Measurements from ENCODE around the gene ERC2.

ERC2 gene

GRCh38 chr3:55598224-55598623 is 870.0 kb downstream of the ERC2 start:
- no peak for DNase-seq

DNA sequence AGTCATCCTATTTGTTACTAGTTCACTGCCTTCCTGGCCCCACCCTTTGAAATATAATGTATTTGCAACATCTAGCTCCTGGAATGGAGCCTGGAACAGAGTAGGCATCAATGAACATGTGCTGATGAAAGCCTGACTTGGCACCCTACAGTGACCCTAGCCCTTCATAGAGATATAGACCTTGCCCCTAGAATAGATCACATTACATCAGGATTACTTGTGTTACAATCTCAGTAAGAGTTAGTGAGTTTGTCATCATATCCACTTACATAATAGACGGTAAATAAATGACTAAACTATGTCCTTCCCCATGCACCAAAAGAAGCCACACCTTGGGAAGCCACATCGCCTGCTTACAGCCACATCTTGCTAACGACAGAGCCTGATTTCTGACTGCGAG is 870.6 kb downstream of the ERC2 start:
- DNase-seq = no peak

DNA sequence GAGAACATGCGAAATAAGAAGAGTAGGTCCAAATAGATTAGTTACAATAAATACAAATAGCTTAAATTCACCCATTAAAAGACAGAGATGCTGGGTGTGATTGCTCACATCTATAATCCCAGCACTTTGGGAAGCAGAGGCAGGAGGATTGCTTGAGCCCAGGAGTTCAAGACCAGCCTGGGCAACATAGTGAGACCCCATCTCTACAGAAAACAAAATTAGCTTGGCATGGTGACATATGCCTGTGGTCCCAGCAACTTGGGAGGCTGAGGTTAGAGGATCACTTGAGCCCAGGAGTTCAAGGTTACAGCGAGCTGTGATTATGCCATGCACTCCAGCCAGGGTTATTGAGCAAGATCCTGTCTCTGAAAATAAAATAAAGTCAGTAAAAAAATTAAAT is 872.1 kb downstream of the ERC2 start:
- DNase-seq = no peak

DNA sequence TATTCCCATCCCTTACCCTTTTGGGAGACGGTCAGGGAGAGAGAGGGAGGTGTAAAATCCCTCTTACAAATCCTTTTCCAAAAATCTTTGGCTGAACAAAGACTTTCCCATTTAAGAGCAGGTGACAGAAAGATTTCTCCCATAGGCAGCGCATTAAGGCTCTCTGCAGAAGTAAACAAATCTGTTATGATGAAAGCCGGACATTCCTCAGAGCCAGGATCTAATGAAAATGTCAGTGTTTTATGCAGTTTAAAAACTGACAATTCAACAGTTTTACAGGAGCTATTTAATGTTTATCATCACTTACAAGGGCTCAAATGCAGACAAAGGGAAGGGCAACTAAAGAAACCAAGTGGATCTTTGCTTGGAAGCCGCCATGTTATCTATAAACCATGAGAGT is 872.8 kb downstream of the ERC2 start:
- no peak for DNase-seq

DNA sequence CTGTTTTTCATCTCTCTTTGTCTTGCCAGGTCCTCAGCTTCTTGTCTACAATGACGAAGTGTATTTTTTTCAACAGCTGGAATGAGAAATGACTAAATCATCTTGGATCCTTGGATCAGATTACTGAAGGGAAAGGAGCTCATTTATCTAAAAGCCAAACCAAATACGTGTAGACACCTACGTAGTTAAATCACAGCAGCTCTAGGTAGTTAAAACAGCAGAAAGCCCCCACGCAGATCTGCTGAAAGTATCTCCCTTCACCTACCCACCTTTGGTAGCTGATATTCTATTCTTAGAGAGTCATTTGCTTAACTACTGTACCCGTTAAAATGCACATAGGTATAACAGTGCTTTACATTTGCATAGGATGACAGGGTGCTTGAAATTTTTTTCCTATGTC is 875.7 kb downstream of the ERC2 start:
- DNase-seq = no peak

- no peak for DNase-seq
Observed at GRCh38 chr3:55591888-55592287, 876.4 kb downstream of the ERC2 start.

- no peak for DNase-seq
Observed at GRCh38 chr3:55588146-55588765, 880.0 kb downstream of the ERC2 start.

GRCh38 chr3:55585856-55586255 is 882.4 kb downstream of the ERC2 start:
- DNase-seq = no peak

DNA sequence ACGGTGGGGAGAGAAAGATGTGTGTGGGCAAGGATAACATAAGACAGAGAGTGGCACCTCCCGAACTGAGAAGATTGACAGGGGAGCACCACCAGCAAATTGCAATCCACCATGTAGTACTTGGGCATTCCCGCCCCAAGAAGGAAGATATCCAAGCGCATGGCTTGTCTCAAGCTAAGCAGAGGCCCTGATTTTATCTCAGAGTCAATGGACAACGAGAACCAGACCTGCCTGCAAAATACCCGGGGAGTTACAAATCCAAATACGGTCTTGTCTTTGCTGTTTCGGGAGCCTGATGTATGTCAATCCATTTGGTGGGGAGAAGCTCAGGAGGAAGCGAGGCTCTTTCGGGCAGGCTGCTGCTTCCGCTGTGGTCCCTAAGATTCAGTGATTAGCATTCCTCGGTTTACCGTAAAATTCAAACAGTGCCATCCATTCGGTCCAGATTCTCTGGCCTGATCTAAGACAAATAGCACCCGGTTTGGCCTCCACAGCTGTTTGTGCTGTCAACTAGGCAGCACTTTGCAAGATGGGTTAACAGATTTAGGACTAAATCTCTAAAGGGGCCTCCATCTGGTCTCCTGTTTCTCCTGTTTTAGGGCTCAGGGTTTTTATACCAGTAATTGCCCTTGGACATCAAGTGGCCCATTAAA is 883.4 kb downstream of the ERC2 start:
- no peak for DNase-seq

GRCh38 chr3:55584030-55584429 is 884.2 kb downstream of the ERC2 start:
- DNase-seq = no peak

- DNase-seq = no peak
Observed at GRCh38 chr3:55583475-55583874, 884.8 kb downstream of the ERC2 start.

- DNase-seq = no peak
Observed at GRCh38 chr3:55579496-55579895, 888.8 kb downstream of the ERC2 start.

- DNase-seq = no peak
Observed at GRCh38 chr3:55576621-55577388, 891.5 kb downstream of the ERC2 start.

GRCh38 chr3:55574671-55575070 is 893.6 kb downstream of the ERC2 start:
- no peak for DNase-seq

DNA sequence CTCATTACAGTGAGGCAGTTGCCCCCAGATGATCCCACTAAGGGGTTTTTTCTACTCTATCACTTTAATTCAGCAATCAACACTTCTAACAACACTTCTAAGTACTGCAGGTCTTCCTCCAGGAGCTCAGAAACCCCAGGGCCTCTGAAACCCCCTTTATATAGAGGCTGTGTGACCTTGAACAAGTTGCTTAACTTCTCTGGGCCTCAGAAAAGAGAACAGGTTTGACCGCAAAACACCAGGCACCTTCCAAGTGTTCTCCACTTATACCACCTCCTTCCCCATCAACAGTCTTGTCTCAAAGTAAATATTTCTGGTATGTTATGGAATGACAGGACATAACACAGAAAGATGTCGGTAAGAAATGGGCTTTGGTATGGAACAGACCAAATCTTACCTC is 895.5 kb downstream of the ERC2 start:
- DNase-seq = no peak

DNA sequence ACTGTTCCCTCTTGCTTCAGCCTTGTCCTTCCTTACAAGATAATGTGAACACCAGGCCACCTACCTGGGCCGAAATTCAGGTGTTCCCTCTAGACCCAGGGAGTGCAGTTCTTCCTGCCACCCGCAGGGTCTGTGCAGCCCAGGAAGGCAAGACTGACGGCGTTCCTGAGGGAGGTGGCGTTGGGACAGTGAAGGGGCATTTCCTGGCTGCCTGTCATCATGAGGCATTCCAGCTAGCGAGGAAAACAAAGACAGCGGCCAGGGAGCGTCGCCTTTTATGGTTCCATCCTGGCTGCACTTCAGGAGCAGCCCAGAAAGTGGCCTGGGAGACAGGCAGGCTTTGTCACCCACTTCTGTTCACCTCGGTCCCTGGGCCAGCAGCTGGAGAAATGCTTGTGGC is 896.4 kb downstream of the ERC2 start:
- no peak for DNase-seq

GRCh38 chr3:55571216-55571813 is 897.0 kb downstream of the ERC2 start:
- no peak for DNase-seq

- DNase-seq = no peak
Observed at GRCh38 chr3:55570271-55570711, 898.0 kb downstream of the ERC2 start.

DNA sequence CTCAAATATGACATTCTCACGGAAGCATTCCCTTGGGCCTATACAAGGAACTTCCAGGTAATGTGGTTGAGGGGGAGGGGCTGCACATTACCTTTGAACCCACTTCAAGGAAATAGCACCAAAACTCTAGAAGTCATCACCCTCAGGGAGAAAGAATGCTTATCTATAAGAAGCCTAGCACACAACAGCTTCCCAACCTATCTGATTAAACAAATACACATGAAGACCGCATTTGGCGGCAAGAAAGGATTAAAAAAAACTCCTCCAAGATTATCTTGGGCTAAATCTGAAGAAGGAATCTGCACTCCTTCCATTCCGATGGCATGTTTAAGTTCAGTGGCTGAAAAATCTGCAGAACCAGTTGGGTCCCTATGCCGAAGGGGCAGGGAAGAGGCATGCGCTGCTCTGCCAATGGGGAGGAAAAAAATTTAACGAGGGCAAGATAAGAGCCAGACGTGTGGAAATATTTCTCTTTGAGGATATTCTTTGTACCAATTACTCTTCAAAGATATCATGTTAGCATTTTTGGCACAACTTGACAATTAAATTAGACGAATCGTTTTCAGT is 899.2 kb downstream of the ERC2 start:
- DNase-seq = no peak

DNA sequence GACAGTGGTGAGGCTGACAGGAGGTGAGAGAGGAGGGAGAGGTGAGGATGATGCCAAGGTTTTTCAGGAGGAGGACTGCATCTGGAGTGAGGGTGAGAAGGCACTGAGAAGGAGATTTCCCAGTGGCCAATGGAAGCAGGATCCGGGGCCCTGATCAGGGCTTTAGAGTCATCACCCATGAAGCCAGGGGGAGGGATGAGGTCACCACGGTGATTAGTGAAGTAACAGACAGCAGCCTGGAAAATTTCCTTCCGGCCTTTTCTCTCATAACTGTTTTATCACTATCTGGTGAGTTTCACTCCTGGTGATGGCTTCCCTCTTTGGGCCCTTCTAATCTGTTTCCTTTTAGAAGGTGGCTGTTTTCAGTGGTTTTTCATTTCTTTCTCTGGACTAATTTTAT is 900.7 kb downstream of the ERC2 start:
- no peak for DNase-seq

- no peak for DNase-seq
Observed at GRCh38 chr3:55567121-55567520, 901.1 kb downstream of the ERC2 start.

DNA sequence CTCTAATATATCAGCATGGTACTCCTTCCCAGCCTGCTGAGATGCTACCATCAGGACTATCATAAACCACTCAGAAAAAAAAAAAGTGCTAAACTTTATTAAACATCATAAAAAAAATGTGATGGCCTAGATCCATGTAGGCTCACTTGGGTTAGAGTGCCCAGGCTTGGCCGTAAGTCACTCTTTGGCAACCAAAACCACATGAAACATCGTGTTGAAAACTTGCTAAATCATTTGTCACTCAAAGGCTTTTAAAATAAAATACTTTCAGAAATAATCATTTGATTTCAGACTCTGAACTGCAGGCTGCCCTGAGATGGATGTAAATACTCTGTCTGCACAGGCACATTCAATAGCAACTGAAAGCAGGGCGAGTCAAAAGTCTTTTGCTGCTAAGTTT is 902.7 kb downstream of the ERC2 start:
- DNase-seq = no peak

- no peak for DNase-seq
Observed at GRCh38 chr3:55564726-55565125, 903.5 kb downstream of the ERC2 start.

DNA sequence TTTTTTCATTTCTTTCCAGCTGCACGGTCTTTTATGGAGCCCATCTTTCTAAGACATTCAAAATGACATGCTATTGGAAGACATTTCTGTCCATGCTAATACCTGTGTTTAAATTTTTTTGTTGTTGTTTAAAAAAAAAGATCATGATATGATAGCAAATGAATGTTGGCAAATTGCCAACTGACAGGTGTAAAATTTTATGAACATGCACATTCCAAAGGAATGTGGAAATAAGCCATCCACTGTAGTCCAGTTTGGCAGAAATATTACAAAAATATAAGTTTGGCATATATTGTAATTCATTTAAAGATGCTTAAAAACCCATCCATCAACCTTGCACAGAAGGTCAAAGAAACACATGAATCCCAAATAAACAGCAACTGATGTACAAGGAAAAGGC is 905.6 kb downstream of the ERC2 start:
- DNase-seq = no peak
